ENCODE results near the gene ZNF319. TPM values are rescaled to one million over a fixed set of nuclear protein-coding genes. Genes with fewer than 3 reads are reported as not detected.
"Not testable (repeated sequence)": the region's sequence is repeated elsewhere in the genome, so short reads cannot be mapped to it uniquely, and the experiment has no call there.

Gene ZNF319
- total RNA-seq, 2 donors from 2014 or later = 12.0 to 12.7 TPM

DNA sequence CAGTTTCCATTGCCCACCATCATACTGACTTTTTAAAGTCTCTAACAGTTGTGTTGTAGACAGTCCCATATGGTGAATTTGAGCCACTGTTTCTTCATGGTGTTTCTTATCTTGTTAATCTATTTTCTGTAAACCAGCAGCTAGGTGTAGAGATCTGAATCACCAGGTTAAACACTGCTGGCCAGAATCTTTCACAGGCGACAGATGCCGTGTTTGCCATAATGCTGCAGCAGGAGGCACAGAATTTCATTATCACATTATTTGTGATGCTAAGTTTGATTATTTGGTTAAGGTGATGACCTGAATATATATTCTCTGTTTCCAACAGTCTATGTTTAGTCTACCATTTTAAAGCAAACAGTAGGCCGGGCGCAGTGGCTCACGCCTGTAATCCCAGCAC is 18.1 kb downstream of the ZNF319 start:
- no peak for ATAC-seq (replicated peaks in 1 of 2)
- H3K4me3 Mint-ChIP-seq = no peak overlapping the region
- H3K27me3 Mint-ChIP-seq (ENCODE audit: low read depth) = no peaks in the 10 kb centered on the region
- no peaks in the 10 kb centered on the region for H3K9me3 Mint-ChIP-seq
- no peak for DNase-seq
- peaks cover 0 to 1% of the 10 kb centered on the region in 2 donors for H3K36me3 Mint-ChIP-seq (ENCODE audit: insufficient read depth in 2 of 2)
- no peak overlapping the region for H3K27ac Mint-ChIP-seq
- peaks cover 17% of the 10 kb centered on the region for H3K4me1 Mint-ChIP-seq (ENCODE audit: low read depth)

DNA sequence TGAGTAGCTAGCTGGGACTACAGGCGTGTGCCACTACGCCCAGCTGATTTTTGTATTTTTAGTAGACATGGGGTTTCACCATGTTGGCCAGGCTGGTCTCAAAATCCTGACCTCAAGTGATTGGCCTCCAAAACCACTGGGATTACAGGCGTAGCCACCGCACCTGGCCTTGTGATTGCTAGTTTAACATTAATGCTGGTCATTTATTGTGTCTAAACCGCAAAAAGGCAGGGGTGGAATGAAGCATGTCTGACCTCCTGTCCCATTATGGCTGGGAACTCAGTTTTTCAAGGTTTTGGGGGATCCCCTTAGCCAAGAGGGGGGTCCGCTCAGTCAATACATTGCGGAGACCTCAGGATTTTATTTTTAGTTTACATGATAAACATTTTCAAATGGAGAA is 18.8 kb downstream of the ZNF319 start:
- no peak overlapping the region for H3K4me3 Mint-ChIP-seq
- no peak for ATAC-seq (replicated peaks in 1 of 2)

DNA sequence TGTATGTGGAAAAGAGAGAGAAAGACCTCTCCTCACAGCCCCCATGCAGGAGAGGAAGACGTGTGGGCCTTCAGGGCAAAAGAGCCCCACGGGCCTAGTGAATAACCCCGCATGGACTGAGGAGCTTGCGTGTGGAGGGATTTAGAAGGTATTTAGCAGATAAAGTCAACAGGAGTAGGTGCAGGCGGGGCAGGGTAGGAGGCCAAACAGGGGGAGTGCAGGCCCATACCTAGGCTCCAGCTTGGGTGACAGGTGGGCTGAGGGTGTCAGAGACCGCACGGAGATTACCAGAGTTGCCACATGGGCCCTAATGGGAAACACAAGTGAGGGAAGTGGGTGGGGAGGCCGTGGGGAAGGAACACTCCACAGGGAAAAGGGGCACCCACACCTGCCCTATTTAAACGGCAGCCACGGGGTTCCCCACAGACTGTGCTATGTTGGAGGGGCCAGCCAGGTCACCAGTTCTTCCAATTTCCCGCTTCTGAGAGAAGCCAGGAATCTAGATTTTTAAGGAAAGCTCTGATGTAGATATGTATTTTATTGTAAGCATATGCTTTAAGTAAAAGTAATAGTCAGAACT is 21.4 kb downstream of the ZNF319 start:
- H3K9me3 Mint-ChIP-seq = no peaks in the 10 kb centered on the region
- H3K4me3 Mint-ChIP-seq = no peak overlapping the region
- no peaks in the 10 kb centered on the region for H3K36me3 Mint-ChIP-seq (ENCODE audit: insufficient read depth in 2 of 2)
- no peak overlapping the region for H3K27ac Mint-ChIP-seq
- ATAC-seq (replicated peaks in 1 of 2) (no peak), DNase-seq (no peak)
- H3K27me3 Mint-ChIP-seq (ENCODE audit: low read depth) = no peaks in the 10 kb centered on the region
- H3K4me1 Mint-ChIP-seq (ENCODE audit: low read depth) = peaks cover 4% of the 10 kb centered on the region

More for the DNA sequence above, 18.8 kb downstream of the ZNF319 start:
- H3K36me3 Mint-ChIP-seq (ENCODE audit: insufficient read depth in 2 of 2) = peaks cover 0 to 1% of the 10 kb centered on the region in 2 donors
- H3K9me3 Mint-ChIP-seq = no peaks in the 10 kb centered on the region
- peaks cover 17% of the 10 kb centered on the region for H3K4me1 Mint-ChIP-seq (ENCODE audit: low read depth)
- no peaks in the 10 kb centered on the region for H3K27me3 Mint-ChIP-seq (ENCODE audit: low read depth)
- no peak overlapping the region for H3K27ac Mint-ChIP-seq
- DNase-seq = no peak

DNA sequence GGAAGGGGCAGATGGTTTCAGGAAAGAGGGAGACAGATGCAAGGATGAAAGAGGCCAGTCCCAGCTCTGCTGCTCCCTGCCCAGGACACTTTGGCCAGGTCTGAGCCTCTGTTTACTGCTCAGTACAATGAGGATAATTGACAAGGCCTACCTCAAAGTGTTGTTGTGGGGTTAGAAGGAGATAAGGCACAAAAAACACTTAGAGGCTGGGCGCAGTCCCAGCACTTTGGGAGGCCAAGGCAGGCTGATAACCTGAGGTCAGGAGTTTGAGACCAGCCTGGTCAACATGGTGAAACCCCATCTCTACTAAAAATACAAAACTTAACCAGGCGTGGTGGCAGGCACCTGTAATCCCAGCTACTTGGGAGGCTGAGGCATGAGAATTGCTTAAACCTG is 22.4 kb downstream of the ZNF319 start:
- H3K9me3 Mint-ChIP-seq; H3K4me3 Mint-ChIP-seq; H3K4me1 Mint-ChIP-seq (ENCODE audit: low read depth); ATAC-seq (replicated peaks in 1 of 2); H3K27ac Mint-ChIP-seq; DNase-seq; H3K36me3 Mint-ChIP-seq (ENCODE audit: insufficient read depth in 2 of 2); H3K27me3 Mint-ChIP-seq (ENCODE audit: low read depth): not testable (repeated sequence)

DNA sequence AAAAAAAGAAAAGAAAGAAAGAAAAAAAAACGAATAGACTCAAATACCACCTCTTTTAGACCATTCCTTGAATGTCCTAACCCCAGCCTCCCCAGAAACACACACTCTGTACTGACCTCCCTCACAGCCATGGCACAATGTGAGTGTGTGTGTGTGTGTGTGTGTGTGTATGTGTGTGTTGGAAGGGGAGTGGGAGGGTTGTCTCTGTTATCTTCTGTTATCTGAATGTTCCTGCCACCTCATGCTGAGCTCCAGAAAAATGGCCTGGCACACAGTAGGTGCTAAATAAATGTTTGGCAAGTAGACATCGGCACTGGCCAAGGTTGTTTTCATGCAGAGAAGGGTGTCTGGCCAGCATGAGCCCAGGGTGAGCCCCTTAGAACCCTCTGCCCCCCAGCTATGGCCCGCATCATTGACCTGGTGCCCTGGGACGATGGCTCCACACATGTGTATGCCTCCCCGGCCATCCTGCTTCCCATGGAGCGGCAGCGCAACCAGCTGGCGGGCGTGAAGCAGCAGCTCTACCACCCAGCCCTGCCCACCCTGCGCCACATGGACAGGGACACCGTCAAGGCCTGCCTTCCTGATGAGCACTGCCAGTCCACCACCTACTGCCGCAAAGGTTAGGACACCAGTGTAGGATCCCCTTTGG is 22.9 kb downstream of the ZNF319 start:
- H3K27me3 Mint-ChIP-seq (ENCODE audit: low read depth) = no peaks in the 10 kb centered on the region
- DNase-seq (no peak), ATAC-seq (replicated peaks in 1 of 2) (no peak)
- no peak overlapping the region for H3K4me3 Mint-ChIP-seq
- no peaks in the 10 kb centered on the region for H3K9me3 Mint-ChIP-seq
- H3K27ac Mint-ChIP-seq = no peak overlapping the region
- H3K36me3 Mint-ChIP-seq (ENCODE audit: insufficient read depth in 2 of 2) = no peaks in the 10 kb centered on the region
- no peaks in the 10 kb centered on the region for H3K4me1 Mint-ChIP-seq (ENCODE audit: low read depth)

DNA sequence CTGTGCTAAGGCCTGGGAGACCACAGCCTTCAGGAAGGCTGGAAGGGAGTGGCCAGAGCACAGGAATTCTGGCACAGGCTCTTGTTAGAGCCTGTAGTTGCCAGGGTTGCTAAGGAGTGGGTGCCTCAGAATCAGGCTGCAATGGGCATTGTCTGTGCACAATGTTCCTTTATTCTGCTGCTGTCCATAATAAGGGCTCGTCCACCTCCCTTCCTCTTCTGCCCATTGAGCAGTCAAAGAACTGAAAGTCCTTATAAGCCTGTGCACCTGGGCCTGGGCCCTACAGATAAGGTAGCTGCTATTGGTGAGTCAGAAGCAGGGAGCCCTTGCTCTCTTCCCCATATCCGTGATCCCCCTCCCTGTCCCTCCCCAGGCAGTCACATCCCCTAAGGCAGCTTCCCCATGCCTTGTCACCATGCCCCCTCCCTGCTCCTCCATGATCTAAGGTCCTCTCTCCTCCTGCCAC is 24.1 kb downstream of the ZNF319 start:
- no peak overlapping the region for H3K4me3 Mint-ChIP-seq
- H3K36me3 Mint-ChIP-seq (ENCODE audit: insufficient read depth in 2 of 2) = no peaks in the 10 kb centered on the region
- no peak overlapping the region for H3K27ac Mint-ChIP-seq
- no peak for DNase-seq
- ATAC-seq (replicated peaks in 1 of 2) = no peak
- no peaks in the 10 kb centered on the region for H3K27me3 Mint-ChIP-seq (ENCODE audit: low read depth)
- H3K4me1 Mint-ChIP-seq (ENCODE audit: low read depth) = no peaks in the 10 kb centered on the region
- H3K9me3 Mint-ChIP-seq = no peaks in the 10 kb centered on the region

DNA sequence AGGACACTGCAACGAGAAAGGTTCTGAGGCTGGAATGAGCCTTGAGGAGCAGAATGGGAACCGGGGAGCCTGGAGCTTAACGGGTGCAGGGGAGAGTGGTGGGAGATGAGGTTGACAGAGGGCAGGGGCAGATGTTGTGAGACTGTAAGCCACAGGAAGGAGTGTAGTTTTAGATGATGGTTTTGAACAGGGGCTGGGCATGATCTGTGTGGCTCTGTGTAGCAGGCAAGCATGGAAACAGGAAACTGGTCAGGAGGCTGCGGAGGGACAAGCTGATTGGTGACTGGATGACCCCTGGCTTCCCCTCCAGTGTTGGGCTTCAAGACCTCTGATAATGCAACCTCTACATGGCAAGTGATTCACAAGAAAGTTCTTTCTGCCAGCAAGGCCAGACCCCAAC is 28.2 kb downstream of the ZNF319 start:
- Mint-ChIP-seq H3K9me3 (no peaks in the 10 kb centered on the region), H3K4me3 (no peak overlapping the region), H3K4me1 (ENCODE audit: low read depth) (no peaks in the 10 kb centered on the region), H3K27ac (no peak overlapping the region), H3K36me3 (ENCODE audit: insufficient read depth in 2 of 2) (no peaks in the 10 kb centered on the region), H3K27me3 (ENCODE audit: low read depth) (no peaks in the 10 kb centered on the region)
- no peak for ATAC-seq (replicated peaks in 1 of 2)
- DNase-seq = no peak

DNA sequence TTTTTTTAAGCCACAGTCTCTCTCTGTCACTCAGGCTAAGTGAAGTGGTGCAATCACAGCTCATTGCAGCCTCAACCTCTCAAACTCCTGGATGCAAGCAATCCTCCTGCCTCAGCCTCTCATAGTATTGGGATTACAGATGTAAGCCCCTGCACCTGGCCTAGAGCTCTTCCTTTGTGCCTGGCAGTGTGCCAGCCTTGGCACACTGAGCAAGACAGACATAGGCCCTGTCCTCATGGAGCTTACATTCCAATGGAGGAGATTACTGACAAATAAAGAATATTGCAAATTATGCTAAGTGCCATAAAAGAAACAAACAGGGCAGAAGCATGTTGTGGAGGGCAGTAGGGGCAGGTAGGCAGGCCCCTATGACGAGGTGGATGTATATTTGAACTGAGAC is 28.6 kb downstream of the ZNF319 start:
- ATAC-seq (replicated peaks in 1 of 2) = no peak
- no peaks in the 10 kb centered on the region for H3K27me3 Mint-ChIP-seq (ENCODE audit: low read depth)

DNA sequence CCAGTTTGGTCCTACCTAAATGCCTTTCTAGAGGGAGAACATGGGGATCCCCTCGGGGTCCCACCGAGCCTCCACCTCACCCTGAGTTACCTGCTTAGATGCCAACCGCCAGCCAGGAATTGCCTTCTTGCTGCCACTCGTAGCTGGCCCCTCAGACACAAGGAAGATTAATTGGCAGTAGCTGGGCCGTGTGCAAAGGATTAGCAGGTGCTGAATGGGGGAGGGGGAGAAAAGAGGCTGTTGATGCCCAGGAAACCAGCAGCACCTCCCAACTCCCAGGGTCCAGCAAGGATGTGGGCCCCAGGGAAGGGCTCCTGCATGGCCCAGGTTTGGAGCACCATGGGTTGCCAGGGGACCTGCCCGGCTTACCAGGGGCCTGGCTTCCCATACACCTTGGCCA is 29.5 kb downstream of the ZNF319 start, which contains the start of gene CNGB1:
Gene CNGB1 (minus strand): TSS at position 159 of the 400 bp plus-strand sequence. CDS start 3,842 bp downstream, outside the sequence.
- H3K27me3 Mint-ChIP-seq (ENCODE audit: low read depth) = no peaks in the 10 kb centered on the region
- H3K4me1 Mint-ChIP-seq (ENCODE audit: low read depth) = no peaks in the 10 kb centered on the region
- H3K4me3 Mint-ChIP-seq = no peak within 1 kb of the TSS
- no peaks in the 10 kb centered on the region for H3K9me3 Mint-ChIP-seq
- no peaks in the 10 kb centered on the region for H3K36me3 Mint-ChIP-seq (ENCODE audit: insufficient read depth in 2 of 2)
- no peak within 1 kb of the TSS for H3K27ac Mint-ChIP-seq
- ATAC-seq (replicated peaks in 1 of 2) (no peak), DNase-seq (no peak)

More for the DNA sequence above, 28.6 kb downstream of the ZNF319 start:
- no peaks in the 10 kb centered on the region for H3K9me3 Mint-ChIP-seq
- no peak for DNase-seq
- no peaks in the 10 kb centered on the region for H3K4me1 Mint-ChIP-seq (ENCODE audit: low read depth)
- H3K27ac Mint-ChIP-seq = no peak overlapping the region
- H3K36me3 Mint-ChIP-seq (ENCODE audit: insufficient read depth in 2 of 2) = no peaks in the 10 kb centered on the region
- no peak overlapping the region for H3K4me3 Mint-ChIP-seq

DNA sequence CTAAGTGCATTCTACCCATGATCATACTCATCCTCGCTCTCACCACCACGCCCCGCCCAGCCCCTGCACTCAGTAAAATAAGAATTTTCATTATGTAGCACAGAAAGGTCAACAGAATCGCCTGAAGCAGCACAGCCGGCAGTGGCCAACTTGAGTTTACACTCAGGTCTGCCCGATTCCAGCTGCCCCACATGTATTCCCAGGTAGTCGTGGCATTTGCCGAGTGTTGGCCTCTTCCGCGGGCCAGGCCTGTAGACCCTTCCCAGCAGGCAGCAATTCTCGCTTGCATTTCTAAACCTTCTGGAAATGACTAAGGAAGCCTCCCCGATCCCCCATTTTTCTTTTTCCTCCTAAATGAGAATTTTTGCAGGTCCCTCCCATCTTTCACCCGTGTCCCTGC is 30.2 kb downstream of the ZNF319 start:
- H3K4me1 Mint-ChIP-seq (ENCODE audit: low read depth) = no peaks in the 10 kb centered on the region
- H3K27me3 Mint-ChIP-seq (ENCODE audit: low read depth) = no peaks in the 10 kb centered on the region
- H3K4me3 Mint-ChIP-seq = no peak overlapping the region
- no peaks in the 10 kb centered on the region for H3K9me3 Mint-ChIP-seq
- no peaks in the 10 kb centered on the region for H3K36me3 Mint-ChIP-seq (ENCODE audit: insufficient read depth in 2 of 2)
- ATAC-seq (replicated peaks in 1 of 2) (no peak), DNase-seq (no peak)
- H3K27ac Mint-ChIP-seq = no peak overlapping the region

DNA sequence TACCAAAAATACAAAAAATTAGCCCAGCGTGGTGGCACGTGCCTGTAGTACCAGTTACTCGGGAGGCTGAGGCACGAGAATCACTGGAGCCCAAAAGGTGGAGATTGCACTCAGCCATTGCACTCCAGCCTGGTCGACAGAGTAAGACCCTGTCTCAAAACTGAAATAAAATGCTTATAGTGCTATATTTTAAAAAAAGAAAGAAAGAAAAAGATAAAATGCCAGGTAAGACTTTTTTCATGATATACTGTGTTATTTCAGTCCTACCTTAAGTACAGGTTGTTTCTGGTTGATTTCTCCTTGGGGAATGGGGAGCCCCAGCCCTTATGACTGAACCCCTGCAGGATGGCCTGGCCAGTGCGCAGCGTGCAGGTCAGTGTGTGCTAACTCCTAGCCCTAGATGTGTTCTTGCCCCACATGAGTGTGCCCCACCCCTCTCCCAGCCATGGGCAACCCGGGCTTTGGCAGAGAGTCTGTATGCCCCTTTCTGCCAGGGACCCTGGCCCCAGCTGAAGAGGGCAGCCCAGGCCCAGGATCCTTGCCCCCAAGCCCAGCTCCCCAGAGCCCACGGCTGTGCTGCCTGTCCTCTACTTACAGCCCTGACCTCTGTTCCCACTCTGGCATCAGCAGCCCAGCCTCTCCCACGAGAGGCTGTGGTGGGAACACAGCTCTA is 30.9 kb downstream of the ZNF319 start:
- H3K27ac Mint-ChIP-seq = no peak overlapping the region

DNA sequence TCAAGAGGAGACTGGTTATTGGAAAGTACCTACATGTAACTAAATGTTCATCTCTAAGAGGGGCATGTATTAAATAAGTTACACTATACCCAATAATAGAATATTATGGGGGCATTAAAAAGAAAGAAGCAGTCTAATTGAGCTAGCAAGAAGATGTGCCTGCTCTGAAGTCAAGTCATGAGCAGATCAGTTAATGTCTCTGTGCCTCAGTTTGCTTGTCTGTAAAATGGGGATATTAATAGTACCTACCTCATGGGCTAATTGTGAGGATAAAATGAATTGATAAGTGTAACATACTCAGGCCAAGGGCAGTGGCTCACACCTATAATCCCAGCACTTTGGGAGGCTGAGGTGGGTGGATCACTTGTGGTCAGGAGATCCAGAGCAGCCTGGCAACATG is 32.6 kb downstream of the ZNF319 start:
- Mint-ChIP-seq H3K4me3 (no peak overlapping the region), H3K9me3 (no peaks in the 10 kb centered on the region), H3K4me1 (ENCODE audit: low read depth) (no peaks in the 10 kb centered on the region), H3K27me3 (ENCODE audit: low read depth) (no peaks in the 10 kb centered on the region), H3K27ac (no peak overlapping the region), H3K36me3 (ENCODE audit: insufficient read depth in 2 of 2) (no peaks in the 10 kb centered on the region)
- no peak for ATAC-seq (replicated peaks in 1 of 2)
- DNase-seq = no peak

More for the DNA sequence above, 30.9 kb downstream of the ZNF319 start:
- Mint-ChIP-seq H3K4me1 (ENCODE audit: low read depth) (no peaks in the 10 kb centered on the region), H3K4me3 (no peak overlapping the region), H3K36me3 (ENCODE audit: insufficient read depth in 2 of 2) (no peaks in the 10 kb centered on the region), H3K9me3 (no peaks in the 10 kb centered on the region), H3K27me3 (ENCODE audit: low read depth) (no peaks in the 10 kb centered on the region)
- ATAC-seq (replicated peaks in 1 of 2) = no peak
- no peak for DNase-seq

DNA sequence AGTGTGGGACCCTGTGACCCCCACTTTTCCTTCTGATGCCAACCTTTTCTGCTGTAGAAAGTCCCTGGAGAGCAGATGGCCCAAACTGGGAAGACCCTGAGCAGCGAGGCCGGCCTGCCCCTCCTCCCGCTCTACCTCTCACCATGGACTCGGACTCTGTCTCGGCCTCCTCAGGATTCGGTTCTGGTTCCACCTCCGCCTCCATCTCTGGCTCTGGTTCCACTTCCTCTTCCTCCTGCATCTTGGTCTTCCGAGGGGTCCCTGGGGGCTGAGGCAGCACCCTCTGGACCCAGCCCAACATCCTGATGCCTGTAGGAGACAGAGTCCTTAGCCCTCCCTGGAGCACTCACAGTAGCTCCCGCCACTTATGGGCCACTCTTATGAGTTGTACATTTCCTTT is 33.5 kb downstream of the ZNF319 start:
- Mint-ChIP-seq H3K4me3 (no peak overlapping the region), H3K36me3 (ENCODE audit: insufficient read depth in 2 of 2) (no peaks in the 10 kb centered on the region), H3K27ac (no peak overlapping the region)

More for the DNA sequence above, 33.5 kb downstream of the ZNF319 start:
- no peak for DNase-seq
- Mint-ChIP-seq H3K4me1 (ENCODE audit: low read depth) (no peaks in the 10 kb centered on the region), H3K27me3 (ENCODE audit: low read depth) (no peaks in the 10 kb centered on the region), H3K9me3 (no peaks in the 10 kb centered on the region)
- ATAC-seq (replicated peaks in 1 of 2) = no peak
